ENCODE measurements around the gene CRKL.

The CRKL gene

DNA sequence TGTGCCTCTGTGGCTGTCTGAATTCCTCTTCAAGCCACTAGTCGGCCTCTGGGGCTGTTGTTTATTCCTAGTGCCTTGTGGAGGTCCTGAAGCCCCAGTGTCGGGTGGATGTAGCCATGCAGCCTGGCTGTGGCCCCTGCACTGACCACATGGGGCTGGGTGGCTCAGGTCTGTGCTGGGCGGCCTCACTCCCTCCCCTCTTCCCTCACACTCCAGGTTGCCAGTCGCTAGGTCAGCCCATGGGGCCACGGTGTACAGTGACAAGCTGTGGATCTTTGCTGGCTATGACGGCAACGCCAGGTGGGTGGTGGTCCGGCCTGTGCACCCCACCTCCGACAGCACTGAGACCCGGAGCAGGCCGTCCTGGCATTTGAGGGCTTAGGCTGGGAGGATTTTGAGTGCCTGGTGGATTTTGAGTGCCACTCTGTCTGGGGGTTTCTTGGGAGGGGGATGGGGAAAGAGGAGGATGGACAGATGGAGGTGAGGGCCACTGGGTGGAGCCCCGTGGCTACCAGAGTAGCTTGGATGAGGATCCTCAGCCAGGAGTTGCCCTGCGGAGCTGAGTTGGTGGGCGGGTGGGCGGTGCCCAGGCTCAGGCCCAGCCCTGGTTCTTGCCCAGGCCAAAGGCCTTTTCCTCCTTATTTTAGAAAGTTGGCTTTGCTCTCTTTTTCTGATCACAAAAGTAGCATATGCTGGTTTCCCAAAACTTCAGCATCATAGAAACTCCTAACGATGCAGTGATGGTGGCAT is 71.5 kb downstream of the CRKL start:
- TF ChIP-seq CTCF (conservative IDR thresholded peaks at IDR 0.05; ENCODE audit: low read length) (no peak), EZH2phosphoT487 (IDR thresholded peaks at IDR 0.05; ENCODE audit: borderline replicate concordance) (no peak)
- Histone ChIP-seq H3K9me3 (ENCODE audit: insufficient read depth, low read depth, low read length) (no peaks in the 10 kb centered on the region), H3K4me3 (ENCODE audit: low read length, poor library complexity, severe bottlenecking) (no peak overlapping the region), H4K20me1 (ENCODE audit: insufficient read depth, low read length, poor library complexity, severe bottlenecking) (no peaks in the 10 kb centered on the region), H3K9ac (ENCODE audit: low read depth, low read length, poor library complexity, severe bottlenecking) (no peak overlapping the region), H2AFZ (ENCODE audit: low read length) (no peak overlapping the region), H3K4me2 (ENCODE audit: low read depth, low read length, poor library complexity, severe bottlenecking) (no peak overlapping the region), H3K9me2 (replicated peaks; ENCODE audit: low read depth, low read length) (no peaks in the 10 kb centered on the region), H3K36me3 (ENCODE audit: insufficient read depth, low read length) (peaks cover 5% of the 10 kb centered on the region; the same call in 1 of the 2 replicates), H3K4me1 (ENCODE audit: insufficient read depth, low read length, poor library complexity, severe bottlenecking) (peaks cover 8% of the 10 kb centered on the region), H3K27me3 (ENCODE audit: insufficient read depth, low read length, poor library complexity, severe bottlenecking) (no peaks in the 10 kb centered on the region), H3K79me2 (ENCODE audit: insufficient read depth, low read length) (no peaks in the 10 kb centered on the region; the same call in 1 of the 2 replicates), H3F3A (ENCODE audit: low read depth) (no peaks in the 10 kb centered on the region)

- Histone ChIP-seq H3K9me2 (replicated peaks; ENCODE audit: low read depth, low read length) (no peaks in the 10 kb centered on the region), H3K27me3 (ENCODE audit: insufficient read depth, low read length, poor library complexity, severe bottlenecking) (no peaks in the 10 kb centered on the region), H3K9ac (ENCODE audit: low read depth, low read length, poor library complexity, severe bottlenecking) (no peak overlapping the region), H4K20me1 (ENCODE audit: insufficient read depth, low read length, poor library complexity, severe bottlenecking) (no peaks in the 10 kb centered on the region), H3K9me3 (ENCODE audit: insufficient read depth, low read depth, low read length) (no peaks in the 10 kb centered on the region), H3K79me2 (ENCODE audit: insufficient read depth, low read length) (no peaks in the 10 kb centered on the region), H3K4me3 (ENCODE audit: low read length, poor library complexity, severe bottlenecking) (no peak overlapping the region), H3K4me2 (ENCODE audit: low read depth, low read length, poor library complexity, severe bottlenecking) (no peak overlapping the region), H3K4me1 (ENCODE audit: insufficient read depth, low read length, poor library complexity, severe bottlenecking) (peaks cover 8% of the 10 kb centered on the region), H2AFZ (ENCODE audit: low read length) (no peak overlapping the region), H3K36me3 (ENCODE audit: insufficient read depth, low read length) (peaks cover 5% of the 10 kb centered on the region; the same call in 1 of the 2 replicates), H3F3A (ENCODE audit: low read depth) (no peaks in the 10 kb centered on the region)
- TF ChIP-seq CTCF (conservative IDR thresholded peaks at IDR 0.05; ENCODE audit: low read length): no peak
- TF ChIP-seq EZH2phosphoT487 (IDR thresholded peaks at IDR 0.05; ENCODE audit: borderline replicate concordance): no peak
Measured at GRCh38 chr22:20989323-20990138, 72.3 kb downstream of the CRKL start.

- H2AFZ ChIP-seq (ENCODE audit: low read length): no peak overlapping the region
- H3K4me3 ChIP-seq (ENCODE audit: low read length, poor library complexity, severe bottlenecking): no peak overlapping the region
- no peak overlapping the region for H3K4me2 ChIP-seq (ENCODE audit: low read depth, low read length, poor library complexity, severe bottlenecking)
- H4K20me1 ChIP-seq (ENCODE audit: insufficient read depth, low read length, poor library complexity, severe bottlenecking): no peaks in the 10 kb centered on the region
- H3K9ac ChIP-seq (ENCODE audit: low read depth, low read length, poor library complexity, severe bottlenecking): no peak overlapping the region
- H3K36me3 ChIP-seq (ENCODE audit: insufficient read depth, low read length): peaks cover 5% of the 10 kb centered on the region; the same call in 1 of the 2 replicates
- no peaks in the 10 kb centered on the region for H3K79me2 ChIP-seq (ENCODE audit: insufficient read depth, low read length)
- H3K9me3 ChIP-seq (ENCODE audit: insufficient read depth, low read depth, low read length): no peaks in the 10 kb centered on the region
- H3K9me2 ChIP-seq (replicated peaks; ENCODE audit: low read depth, low read length): no peaks in the 10 kb centered on the region
- no peaks in the 10 kb centered on the region for H3K27me3 ChIP-seq (ENCODE audit: insufficient read depth, low read length, poor library complexity, severe bottlenecking)
- no peak for TF ChIP-seq EZH2phosphoT487 (IDR thresholded peaks at IDR 0.05; ENCODE audit: borderline replicate concordance)
- TF ChIP-seq CTCF (conservative IDR thresholded peaks at IDR 0.05; ENCODE audit: low read length): no peak
- peaks cover 8% of the 10 kb centered on the region for H3K4me1 ChIP-seq (ENCODE audit: insufficient read depth, low read length, poor library complexity, severe bottlenecking)
- H3F3A ChIP-seq (ENCODE audit: low read depth): no peaks in the 10 kb centered on the region
Measured at GRCh38 chr22:20990184-20991180, 73.3 kb downstream of the CRKL start.

Measured in Loucy (cell line).